ENCODE data around the gene TIGIT.

TIGIT gene

GRCh38 chr3:114290911-114291901, 2.6 kb upstream of the TIGIT start:
- Histone ChIP-seq H3K27ac (ENCODE audit: low read length) (no peak overlapping the region), H3K9me3 (ENCODE audit: control insufficient read depth in 1 of 2, low read length in 2 of 2) (no peaks in the 10 kb centered on the region), H3K27me3 (ENCODE audit: low read depth, low read length) (no peaks in the 10 kb centered on the region)

GRCh38 chr3:114294940-114295480, 1.2 kb downstream of the TIGIT start:
- no peak overlapping the region for H3K27ac ChIP-seq (ENCODE audit: low read length)
- no peaks in the 10 kb centered on the region for H3K9me3 ChIP-seq (ENCODE audit: control insufficient read depth in 1 of 2, low read length in 2 of 2)
- H3K36me3 ChIP-seq (ENCODE audit: control insufficient read depth in 1 of 2, insufficient read depth in 2 of 2, low read length in 2 of 2), result no peaks in the 10 kb centered on the region
- H3K27me3 ChIP-seq (ENCODE audit: low read depth, low read length), result no peaks in the 10 kb centered on the region
- no peak overlapping the region for H3K4me3 ChIP-seq (ENCODE audit: low read depth in 1 of 2, low read length in 2 of 2)
- no peaks in the 10 kb centered on the region for H3K4me1 ChIP-seq (ENCODE audit: control insufficient read depth in 1 of 2, insufficient read depth in 2 of 2, low read length in 2 of 2)

More at GRCh38 chr3:114290911-114291901, 2.6 kb upstream of the TIGIT start:
- Histone ChIP-seq H3K4me3 (ENCODE audit: low read depth in 1 of 2, low read length in 2 of 2) (no peak overlapping the region), H3K36me3 (ENCODE audit: control insufficient read depth in 1 of 2, insufficient read depth in 2 of 2, low read length in 2 of 2) (no peaks in the 10 kb centered on the region), H3K4me1 (ENCODE audit: control insufficient read depth in 1 of 2, insufficient read depth in 2 of 2, low read length in 2 of 2) (no peaks in the 10 kb centered on the region)

- H3K27me3 ChIP-seq (ENCODE audit: low read depth, low read length), result no peaks in the 10 kb centered on the region
- no peak overlapping the region for H3K4me3 ChIP-seq (ENCODE audit: low read depth in 1 of 2, low read length in 2 of 2)
- H3K27ac ChIP-seq (ENCODE audit: low read length), result no peak overlapping the region
- H3K9me3 ChIP-seq (ENCODE audit: control insufficient read depth in 1 of 2, low read length in 2 of 2), result no peaks in the 10 kb centered on the region
- no peaks in the 10 kb centered on the region for H3K36me3 ChIP-seq (ENCODE audit: control insufficient read depth in 1 of 2, insufficient read depth in 2 of 2, low read length in 2 of 2)
- no peaks in the 10 kb centered on the region for H3K4me1 ChIP-seq (ENCODE audit: control insufficient read depth in 1 of 2, insufficient read depth in 2 of 2, low read length in 2 of 2)
These were observed 2.1 kb downstream of the TIGIT start for GRCh38 chr3:114295946-114296345.

GRCh38 chr3:114299421-114299820, 5.6 kb downstream of the TIGIT start:
- H3K27ac ChIP-seq (ENCODE audit: low read length), result no peak overlapping the region
- no peaks in the 10 kb centered on the region for H3K4me1 ChIP-seq (ENCODE audit: control insufficient read depth in 1 of 2, insufficient read depth in 2 of 2, low read length in 2 of 2)
- no peaks in the 10 kb centered on the region for H3K27me3 ChIP-seq (ENCODE audit: low read depth, low read length)
- no peaks in the 10 kb centered on the region for H3K9me3 ChIP-seq (ENCODE audit: control insufficient read depth in 1 of 2, low read length in 2 of 2)
- no peak overlapping the region for H3K4me3 ChIP-seq (ENCODE audit: low read depth in 1 of 2, low read length in 2 of 2)
- no peaks in the 10 kb centered on the region for H3K36me3 ChIP-seq (ENCODE audit: control insufficient read depth in 1 of 2, insufficient read depth in 2 of 2, low read length in 2 of 2)

- Histone ChIP-seq H3K27ac (ENCODE audit: low read length) (no peak overlapping the region), H3K36me3 (ENCODE audit: control insufficient read depth in 1 of 2, insufficient read depth in 2 of 2, low read length in 2 of 2) (no peaks in the 10 kb centered on the region), H3K4me1 (ENCODE audit: control insufficient read depth in 1 of 2, insufficient read depth in 2 of 2, low read length in 2 of 2) (no peaks in the 10 kb centered on the region), H3K4me3 (ENCODE audit: low read depth in 1 of 2, low read length in 2 of 2) (no peak overlapping the region), H3K27me3 (ENCODE audit: low read depth, low read length) (no peaks in the 10 kb centered on the region), H3K9me3 (ENCODE audit: control insufficient read depth in 1 of 2, low read length in 2 of 2) (no peaks in the 10 kb centered on the region)
These were observed 6.3 kb downstream of the TIGIT start for GRCh38 chr3:114299941-114300624.

GRCh38 chr3:114307222-114307830, 13.5 kb downstream of the TIGIT start:
- no peaks in the 10 kb centered on the region for H3K4me1 ChIP-seq (ENCODE audit: control insufficient read depth in 1 of 2, insufficient read depth in 2 of 2, low read length in 2 of 2)
- no peaks in the 10 kb centered on the region for H3K36me3 ChIP-seq (ENCODE audit: control insufficient read depth in 1 of 2, insufficient read depth in 2 of 2, low read length in 2 of 2)
- H3K27ac ChIP-seq (ENCODE audit: low read length), result no peak overlapping the region
- H3K9me3 ChIP-seq (ENCODE audit: control insufficient read depth in 1 of 2, low read length in 2 of 2), result no peaks in the 10 kb centered on the region
- no peaks in the 10 kb centered on the region for H3K27me3 ChIP-seq (ENCODE audit: low read depth, low read length)
- H3K4me3 ChIP-seq (ENCODE audit: low read depth in 1 of 2, low read length in 2 of 2), result no peak overlapping the region

- Histone ChIP-seq H3K9me3 (ENCODE audit: control insufficient read depth in 1 of 2, low read length in 2 of 2) (no peaks in the 10 kb centered on the region), H3K4me1 (ENCODE audit: control insufficient read depth in 1 of 2, insufficient read depth in 2 of 2, low read length in 2 of 2) (no peaks in the 10 kb centered on the region), H3K27ac (ENCODE audit: low read length) (no peak overlapping the region), H3K27me3 (ENCODE audit: low read depth, low read length) (no peaks in the 10 kb centered on the region), H3K4me3 (ENCODE audit: low read depth in 1 of 2, low read length in 2 of 2) (no peak overlapping the region), H3K36me3 (ENCODE audit: control insufficient read depth in 1 of 2, insufficient read depth in 2 of 2, low read length in 2 of 2) (no peaks in the 10 kb centered on the region)
These were observed 14.0 kb downstream of the TIGIT start for GRCh38 chr3:114307832-114308231.

GRCh38 chr3:114308377-114308776, 14.5 kb downstream of the TIGIT start:
- Histone ChIP-seq H3K36me3 (ENCODE audit: control insufficient read depth in 1 of 2, insufficient read depth in 2 of 2, low read length in 2 of 2) (no peaks in the 10 kb centered on the region), H3K27ac (ENCODE audit: low read length) (no peak overlapping the region)

GRCh38 chr3:114308830-114309229, 15.0 kb downstream of the TIGIT start:
- Histone ChIP-seq H3K27ac (ENCODE audit: low read length) (no peak overlapping the region), H3K4me3 (ENCODE audit: low read depth in 1 of 2, low read length in 2 of 2) (no peak overlapping the region)

More at GRCh38 chr3:114308377-114308776, 14.5 kb downstream of the TIGIT start:
- Histone ChIP-seq H3K9me3 (ENCODE audit: control insufficient read depth in 1 of 2, low read length in 2 of 2) (no peaks in the 10 kb centered on the region), H3K4me1 (ENCODE audit: control insufficient read depth in 1 of 2, insufficient read depth in 2 of 2, low read length in 2 of 2) (no peaks in the 10 kb centered on the region), H3K4me3 (ENCODE audit: low read depth in 1 of 2, low read length in 2 of 2) (no peak overlapping the region), H3K27me3 (ENCODE audit: low read depth, low read length) (no peaks in the 10 kb centered on the region)

GRCh38 chr3:114310695-114311094, 16.9 kb downstream of the TIGIT start:
- Histone ChIP-seq H3K27ac (ENCODE audit: low read length) (no peak overlapping the region), H3K36me3 (ENCODE audit: control insufficient read depth in 1 of 2, insufficient read depth in 2 of 2, low read length in 2 of 2) (no peaks in the 10 kb centered on the region)

More at GRCh38 chr3:114308830-114309229, 15.0 kb downstream of the TIGIT start:
- no peaks in the 10 kb centered on the region for H3K4me1 ChIP-seq (ENCODE audit: control insufficient read depth in 1 of 2, insufficient read depth in 2 of 2, low read length in 2 of 2)
- H3K9me3 ChIP-seq (ENCODE audit: control insufficient read depth in 1 of 2, low read length in 2 of 2), result no peaks in the 10 kb centered on the region
- no peaks in the 10 kb centered on the region for H3K36me3 ChIP-seq (ENCODE audit: control insufficient read depth in 1 of 2, insufficient read depth in 2 of 2, low read length in 2 of 2)
- no peaks in the 10 kb centered on the region for H3K27me3 ChIP-seq (ENCODE audit: low read depth, low read length)

GRCh38 chr3:114313426-114313825, 19.6 kb downstream of the TIGIT start:
- H3K4me3 ChIP-seq (ENCODE audit: low read depth in 1 of 2, low read length in 2 of 2), result no peak overlapping the region
- H3K27me3 ChIP-seq (ENCODE audit: low read depth, low read length), result no peaks in the 10 kb centered on the region
- no peaks in the 10 kb centered on the region for H3K36me3 ChIP-seq (ENCODE audit: control insufficient read depth in 1 of 2, insufficient read depth in 2 of 2, low read length in 2 of 2)
- H3K9me3 ChIP-seq (ENCODE audit: control insufficient read depth in 1 of 2, low read length in 2 of 2), result no peaks in the 10 kb centered on the region
- H3K4me1 ChIP-seq (ENCODE audit: control insufficient read depth in 1 of 2, insufficient read depth in 2 of 2, low read length in 2 of 2), result no peaks in the 10 kb centered on the region
- no peak overlapping the region for H3K27ac ChIP-seq (ENCODE audit: low read length)

More at GRCh38 chr3:114310695-114311094, 16.9 kb downstream of the TIGIT start:
- no peak overlapping the region for H3K4me3 ChIP-seq (ENCODE audit: low read depth in 1 of 2, low read length in 2 of 2)
- H3K9me3 ChIP-seq (ENCODE audit: control insufficient read depth in 1 of 2, low read length in 2 of 2), result no peaks in the 10 kb centered on the region
- no peaks in the 10 kb centered on the region for H3K27me3 ChIP-seq (ENCODE audit: low read depth, low read length)
- H3K4me1 ChIP-seq (ENCODE audit: control insufficient read depth in 1 of 2, insufficient read depth in 2 of 2, low read length in 2 of 2), result no peaks in the 10 kb centered on the region

Measured in muscle layer of duodenum (tissue), 2 donors.